Measurements from ENCODE around the gene CD9. TPM values are rescaled to one million over a fixed set of nuclear protein-coding genes. Genes with fewer than 3 reads are reported as not detected.
"Not testable (repeated sequence)": the region's sequence is repeated elsewhere in the genome, so short reads cannot be mapped to it uniquely, and the experiment has no call there.

The CD9 gene
- total RNA-seq, 1 donor from 2014 or later = 181 TPM

- H3K27ac ChIP-seq = peak overlapping the region; percentile 93 to 94
- H3K36me3 ChIP-seq = peaks cover 0 to 8% of the 10 kb centered on the region in 2 donors
- no peak for DNase-seq (ENCODE audit: low spot score in 2 of 2)
- peaks cover 23 to 67% of the 10 kb centered on the region in 2 donors for H3K4me1 ChIP-seq
- no peaks in the 10 kb centered on the region for H3K9me3 ChIP-seq
- H3K27me3 ChIP-seq = no peaks in the 10 kb centered on the region
- H3K4me3 ChIP-seq = peak overlapping the region in 1 of 2 donors; percentile 96
- TF ChIP-seq CTCF (IDR thresholded peaks at IDR 0.05) = no peak
- intact Hi-C loops (cut with DNase I) = no loop called here
Measured at GRCh38 chr12:6206327-6206726, 6.1 kb downstream of the CD9 start.

- no peaks in the 10 kb centered on the region for H3K9me3 ChIP-seq
- H3K27me3 ChIP-seq = no peaks in the 10 kb centered on the region
- peaks cover 8 to 13% of the 10 kb centered on the region in 2 donors for H3K36me3 ChIP-seq
- intact Hi-C loops (cut with DNase I) = no loop called here
- DNase-seq (ENCODE audit: low spot score in 2 of 2) = no peak
- H3K4me1 ChIP-seq = peaks cover 25 to 77% of the 10 kb centered on the region in 2 donors
- H3K4me3 ChIP-seq = peak overlapping the region in 1 of 2 donors; percentile 13
- peak overlapping the region; percentile 93 to 94 for H3K27ac ChIP-seq
- no peak for TF ChIP-seq CTCF (IDR thresholded peaks at IDR 0.05)
Measured at GRCh38 chr12:6207259-6207925, 7.2 kb downstream of the CD9 start.

GRCh38 chr12:6208130-6208529, 7.9 kb downstream of the CD9 start:
- Histone ChIP-seq H3K36me3 (peaks cover 14 to 16% of the 10 kb centered on the region in 2 donors), H3K27ac (peak overlapping the region; percentile 93 to 94), H3K4me3 (peak overlapping the region in 1 of 2 donors; percentile 13), H3K4me1 (peaks cover 25 to 77% of the 10 kb centered on the region in 2 donors), H3K27me3 (no peaks in the 10 kb centered on the region), H3K9me3 (no peaks in the 10 kb centered on the region)
- DNase-seq (ENCODE audit: low spot score in 2 of 2) = no peak
- intact Hi-C loops (cut with DNase I) = no loop called here
- TF ChIP-seq CTCF (IDR thresholded peaks at IDR 0.05) = no peak

GRCh38 chr12:6209428-6209827, 9.2 kb downstream of the CD9 start:
- H3K9me3 ChIP-seq; intact Hi-C loops (cut with DNase I); DNase-seq (ENCODE audit: low spot score in 2 of 2); H3K27me3 ChIP-seq; H3K4me3 ChIP-seq: not testable (repeated sequence)
- peaks cover 26 to 78% of the 10 kb centered on the region in 2 donors for H3K4me1 ChIP-seq
- H3K27ac ChIP-seq = peak overlapping the region; percentile 93 to 94
- peaks cover 14 to 20% of the 10 kb centered on the region in 2 donors for H3K36me3 ChIP-seq

GRCh38 chr12:6211421-6211869, 11.2 kb downstream of the CD9 start:
- TF ChIP-seq CTCF (IDR thresholded peaks at IDR 0.05) = no peak
- H3K36me3 ChIP-seq = peaks cover 17 to 20% of the 10 kb centered on the region in 2 donors
- intact Hi-C loops (cut with DNase I) = no loop called here
- no peaks in the 10 kb centered on the region for H3K9me3 ChIP-seq
- peak overlapping the region; percentile 93 to 94 for H3K27ac ChIP-seq
- no peaks in the 10 kb centered on the region for H3K27me3 ChIP-seq
- H3K4me3 ChIP-seq = no peak overlapping the region
- no peak for DNase-seq (ENCODE audit: low spot score in 2 of 2)
- H3K4me1 ChIP-seq = peaks cover 31 to 71% of the 10 kb centered on the region in 2 donors

GRCh38 chr12:6212086-6212485, 11.9 kb downstream of the CD9 start:
- Histone ChIP-seq H3K27me3 (no peaks in the 10 kb centered on the region), H3K4me3 (no peak overlapping the region), H3K27ac (peak overlapping the region; percentile 93 to 94), H3K36me3 (peaks cover 17 to 20% of the 10 kb centered on the region in 2 donors), H3K9me3 (no peaks in the 10 kb centered on the region), H3K4me1 (peaks cover 31 to 71% of the 10 kb centered on the region in 2 donors)
- intact Hi-C loops (cut with DNase I) = no loop called here
- DNase-seq (ENCODE audit: low spot score in 2 of 2) = no peak
- no peak for TF ChIP-seq CTCF (IDR thresholded peaks at IDR 0.05)
